MCF 10A (cell line): ENCODE results near the gene SNTB2. TPM values are rescaled to one million over a fixed set of nuclear protein-coding genes. Genes with fewer than 3 reads are reported as not detected.

ENCODE experiments used
- BruUV-seq: library from RNA; stranded (reverse); fragments of 400-500 nt; replicated peaks from 2 replicates; lab custom pipeline; 2021; lab: Mats Ljungman, UMichigan
- CTCF ChIA-PET: fragments of 300-600 bp; sonication (Branson Sonifier 250); formaldehyde crosslinking; extraction: SDS; loops from one replicate; lab custom pipeline; 2021; ENCODE audit warnings: antibody characterized with exemption, inconsistent platforms; lab: Yijun Ruan, JAX
- POLR2A ChIA-PET: fragments of 300-600, 350-650 bp; sonication (Branson Sonifier 250); formaldehyde crosslinking; extraction: SDS; loops from one replicate; lab custom pipeline; 2020; ENCODE audit warnings: antibody characterized with exemption, inconsistent platforms; lab: Yijun Ruan, JAX
- DNase-seq: peaks from one replicate; pipeline ENCODE4 v3.0.0-alpha.2; 2018; ENCODE audit not compliant: unreplicated experiment
- H3K27ac Mint-ChIP-seq: one replicate; pipeline ENCODE4 v1.8.0; 2022; ENCODE audit warnings: mild to moderate bottlenecking, low read depth, mixed read lengths; ENCODE audit not compliant: unreplicated experiment
- H3K27me3 Mint-ChIP-seq: one replicate; pipeline ENCODE4 v1.8.0; 2022; ENCODE audit warnings: mixed read lengths; ENCODE audit not compliant: insufficient read depth, unreplicated experiment
- H3K36me3 Mint-ChIP-seq: one replicate; pipeline ENCODE4 v1.8.0; 2022; ENCODE audit warnings: mild to moderate bottlenecking, moderate library complexity, mixed read lengths; ENCODE audit not compliant: insufficient read depth, unreplicated experiment
- H3K4me1 Mint-ChIP-seq: one replicate; pipeline ENCODE4 v1.8.0; 2022; ENCODE audit warnings: mixed read lengths; ENCODE audit not compliant: insufficient read depth, unreplicated experiment
- H3K4me3 Mint-ChIP-seq: one replicate; pipeline ENCODE4 v1.8.0; 2022; ENCODE audit warnings: mild to moderate bottlenecking, moderate library complexity, mixed read lengths; ENCODE audit not compliant: unreplicated experiment
- H3K9me3 Mint-ChIP-seq: one replicate; pipeline ENCODE4 v1.8.0; 2022; ENCODE audit warnings: mixed read lengths; ENCODE audit not compliant: unreplicated experiment
- intact Hi-C: fragments of 100-400 bp; cut with micrococcal nuclease; formaldehyde crosslinking; loops from 2 replicates; pipeline ENCODE4 v1.14.1; 2022
- total RNA-seq: library from RNA; stranded (reverse); gene quantifications from 2 replicates; pipeline ENCODE4 v1.2.3, GENCODE V29; 2022
- TF ChIP-seq, protein P1 (sequence below): fragments of 200-600 bp; IDR thresholded peaks from one replicate; pipeline ENCODE4 v1.8.0; 2022; ENCODE audit warnings: antibody characterized with exemption, mild to moderate bottlenecking; ENCODE audit not compliant: unreplicated experiment

SNTB2 gene
- total RNA-seq, 1 experiment from 2014 or later, result 20.2 TPM

DNA sequence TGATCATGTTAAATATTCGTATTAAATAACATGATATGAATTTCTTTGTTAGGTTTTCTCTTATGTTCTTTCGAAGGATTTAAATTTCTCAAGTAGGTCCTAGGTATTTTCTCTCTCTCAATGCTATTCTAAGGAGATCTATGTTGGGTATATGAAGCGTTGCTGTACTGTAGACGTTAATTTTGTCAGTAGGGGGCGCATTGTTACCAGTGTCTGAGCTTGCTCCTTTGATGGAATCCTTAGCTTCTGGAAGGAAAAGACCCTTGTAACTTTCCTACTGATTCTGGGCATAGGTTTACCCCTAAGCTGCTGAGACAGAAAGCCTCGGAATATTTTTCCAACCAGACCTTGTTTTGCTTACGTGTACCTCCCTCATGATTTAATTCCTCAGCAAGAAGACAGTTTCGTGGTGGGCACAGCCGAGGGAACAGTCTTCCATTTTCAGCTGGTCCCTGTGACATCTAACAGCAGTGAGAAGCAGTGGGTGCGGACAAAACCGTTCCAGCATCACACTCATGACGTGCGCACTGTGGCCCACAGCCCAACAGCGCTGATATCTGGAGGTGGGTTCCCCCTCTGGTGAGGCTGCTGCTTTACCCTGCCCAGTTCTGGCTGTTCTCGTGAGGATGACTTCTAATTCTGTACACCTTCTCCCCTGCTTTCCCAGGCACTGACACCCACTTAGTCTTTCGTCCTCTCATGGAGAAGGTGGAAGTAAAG is 36.7 kb upstream of the SNTB2 start:
- H3K4me3 Mint-ChIP-seq, result no peak overlapping the region
- no peaks in the 10 kb centered on the region for H3K27me3 Mint-ChIP-seq
- DNase-seq, result peak; percentile 82
- H3K9me3 Mint-ChIP-seq, result no peaks in the 10 kb centered on the region
- H3K4me1 Mint-ChIP-seq, result no peaks in the 10 kb centered on the region
- TF ChIP-seq, protein P1, sequence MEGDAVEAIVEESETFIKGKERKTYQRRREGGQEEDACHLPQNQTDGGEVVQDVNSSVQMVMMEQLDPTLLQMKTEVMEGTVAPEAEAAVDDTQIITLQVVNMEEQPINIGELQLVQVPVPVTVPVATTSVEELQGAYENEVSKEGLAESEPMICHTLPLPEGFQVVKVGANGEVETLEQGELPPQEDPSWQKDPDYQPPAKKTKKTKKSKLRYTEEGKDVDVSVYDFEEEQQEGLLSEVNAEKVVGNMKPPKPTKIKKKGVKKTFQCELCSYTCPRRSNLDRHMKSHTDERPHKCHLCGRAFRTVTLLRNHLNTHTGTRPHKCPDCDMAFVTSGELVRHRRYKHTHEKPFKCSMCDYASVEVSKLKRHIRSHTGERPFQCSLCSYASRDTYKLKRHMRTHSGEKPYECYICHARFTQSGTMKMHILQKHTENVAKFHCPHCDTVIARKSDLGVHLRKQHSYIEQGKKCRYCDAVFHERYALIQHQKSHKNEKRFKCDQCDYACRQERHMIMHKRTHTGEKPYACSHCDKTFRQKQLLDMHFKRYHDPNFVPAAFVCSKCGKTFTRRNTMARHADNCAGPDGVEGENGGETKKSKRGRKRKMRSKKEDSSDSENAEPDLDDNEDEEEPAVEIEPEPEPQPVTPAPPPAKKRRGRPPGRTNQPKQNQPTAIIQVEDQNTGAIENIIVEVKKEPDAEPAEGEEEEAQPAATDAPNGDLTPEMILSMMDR, result peak; percentile 77
- no peak overlapping the region for H3K27ac Mint-ChIP-seq
- ChIA-PET POLR2A (interaction anchor here (1.0 to 2.2 kb wide), 7 partner anchors 17 to 162 kb away, joined by 4 to 7 read pairs (median 5); partner anchors contain the start of genes CHTF8 and UTP4), CTCF (interaction anchor here (0.5 to 4.4 kb wide), 28 partner anchors 9 to 619 kb away, joined by 3 to 54 read pairs (median 4); partner anchors contain the start of genes SNTB2 and VPS4A)
- H3K36me3 Mint-ChIP-seq, result peaks cover 88% of the 10 kb centered on the region
- intact Hi-C loops, result loop anchor here (1.0 kb wide), 3 partner anchors 37 to 161 kb away; partner anchors contain the start of genes SNTB2 and VPS4A
- BruUV-seq, result no TSS peak

DNA sequence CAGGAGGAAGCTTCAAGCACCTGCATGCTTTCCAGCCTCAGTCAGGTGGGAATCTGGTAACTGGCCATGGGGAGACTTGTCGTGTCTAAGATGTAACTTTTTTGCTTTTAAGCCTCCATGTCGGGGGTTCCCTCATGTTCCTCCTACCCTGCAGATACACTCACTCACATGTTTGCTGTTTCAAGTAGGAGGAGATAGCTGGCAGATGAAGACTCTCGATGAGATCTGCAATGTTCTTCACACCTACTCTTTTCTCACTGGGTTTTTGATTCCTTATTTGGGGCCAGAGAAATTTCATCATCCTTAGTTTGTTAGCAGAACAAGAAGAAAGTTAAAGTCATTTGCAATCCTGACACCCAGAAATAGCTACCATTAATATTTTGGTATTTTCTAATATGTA is 29.8 kb upstream of the SNTB2 start:
- intact Hi-C loops, result no loop called here
- Mint-ChIP-seq H3K27ac (peak overlapping the region; percentile 46), H3K4me3 (no peak overlapping the region), H3K9me3 (no peaks in the 10 kb centered on the region), H3K36me3 (peaks cover 95% of the 10 kb centered on the region), H3K4me1 (no peaks in the 10 kb centered on the region), H3K27me3 (no peaks in the 10 kb centered on the region)
- TF ChIP-seq, protein P1, result no peak
- ChIA-PET POLR2A (interaction anchor here (0.8 to 1.9 kb wide), 4 partner anchors 11 to 114 kb away, joined by 3 to 6 read pairs (median 4); partner anchors contain the start of genes CHTF8 and UTP4), CTCF (interaction anchor here (0.9 to 1.8 kb wide), 6 partner anchors 8 to 132 kb away, joined by 3 to 9 read pairs (median 5); no protein-coding TSS in a partner anchor)
- DNase-seq, result no peak
- BruUV-seq, result no TSS peak

- Mint-ChIP-seq H3K36me3 (peaks cover 95% of the 10 kb centered on the region), H3K9me3 (no peaks in the 10 kb centered on the region), H3K27me3 (no peaks in the 10 kb centered on the region), H3K27ac (no peak overlapping the region), H3K4me1 (no peaks in the 10 kb centered on the region), H3K4me3 (no peak overlapping the region)
- BruUV-seq, result no TSS peak
- DNase-seq, result no peak
- ChIA-PET CTCF (interaction anchor here (0.6 to 3.9 kb wide), 4 partner anchors 10 to 128 kb away, joined by 3 to 16 read pairs (median 5); no protein-coding TSS in a partner anchor), POLR2A (interaction anchor here (0.6 kb wide), 1 partner anchor 67 kb away, joined by 3 read pairs; no protein-coding TSS in a partner anchor)
- intact Hi-C loops, result no loop called here
- TF ChIP-seq, protein P1, result no peak
These were observed 26.8 kb upstream of the SNTB2 start for GRCh38 chr16:69160192-69160591.

- H3K4me3 Mint-ChIP-seq, result no peak overlapping the region
- TF ChIP-seq, protein P1, result no peak
- no peak for DNase-seq
- H3K9me3 Mint-ChIP-seq, result no peaks in the 10 kb centered on the region
- ChIA-PET POLR2A (no interaction called here), CTCF (interaction anchor here (0.6 to 1.5 kb wide), 5 partner anchors 9 to 122 kb away, joined by 3 to 7 read pairs (median 4); no protein-coding TSS in a partner anchor)
- no peaks in the 10 kb centered on the region for H3K4me1 Mint-ChIP-seq
- intact Hi-C loops, result no loop called here
- no TSS peak for BruUV-seq
- no peaks in the 10 kb centered on the region for H3K27me3 Mint-ChIP-seq
- peaks cover 92% of the 10 kb centered on the region for H3K36me3 Mint-ChIP-seq
- no peak overlapping the region for H3K27ac Mint-ChIP-seq
These were observed 21.4 kb upstream of the SNTB2 start for GRCh38 chr16:69165584-69165983.
